HG03097 (cell line): ENCODE measurements around the gene TMPRSS9.
"Not testable (repeated sequence)": the region's sequence is repeated elsewhere in the genome, so short reads cannot be mapped to it uniquely, and the experiment has no call there.

Experiments used
- ATAC-seq: cut with Tn5 transposase; IDR thresholded peaks from one replicate; pipeline ENCODE4 v1.9.1; 2021; ENCODE audit not compliant: unreplicated experiment, low FRiP score

TMPRSS9 gene

DNA sequence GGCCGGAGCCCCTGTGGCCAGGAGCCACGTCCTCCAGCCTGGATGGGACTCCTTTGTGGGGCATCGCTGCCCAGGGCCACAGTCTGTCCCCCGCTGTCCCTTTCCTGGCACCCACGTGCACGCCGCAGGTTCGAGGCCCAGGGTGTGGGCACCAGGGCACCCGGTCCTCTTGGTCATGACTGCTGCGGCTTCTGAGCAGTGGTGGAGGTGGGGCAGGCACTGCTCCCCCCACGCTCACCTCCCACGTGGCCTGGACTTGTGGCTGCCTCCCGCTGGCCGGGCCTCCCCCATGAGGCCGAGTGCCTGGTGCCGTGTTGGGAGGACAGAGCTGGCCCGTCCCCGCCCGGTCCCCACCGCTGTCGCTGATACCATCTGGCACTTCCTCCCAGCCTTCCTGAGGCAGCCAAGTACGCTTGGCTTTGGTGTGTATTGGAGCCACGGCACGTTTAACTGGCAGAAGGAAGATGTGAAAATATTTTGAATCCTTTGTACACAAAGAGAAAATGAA lies 18.8 kb upstream of the TMPRSS9 start:
- ATAC-seq = no peak

DNA sequence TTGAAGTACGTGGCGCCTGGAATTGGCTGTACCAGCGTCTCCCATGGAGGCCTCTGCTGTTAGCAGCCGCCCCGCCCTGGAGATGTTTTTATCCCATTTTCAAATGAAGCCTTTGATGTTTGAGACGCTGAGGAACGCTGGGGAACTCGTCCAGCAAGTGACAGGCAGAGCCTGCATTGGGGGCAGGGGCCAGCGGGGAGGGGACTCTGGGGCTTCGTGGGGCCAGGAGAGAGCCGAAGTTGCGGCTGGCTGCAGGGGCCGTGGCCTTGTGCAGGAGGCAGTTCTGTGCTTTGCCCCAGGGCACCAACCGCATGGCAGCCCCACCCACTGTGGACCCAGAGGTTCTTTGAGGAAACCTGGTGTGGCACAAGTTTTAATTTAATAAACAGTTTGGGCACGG lies 18.1 kb upstream of the TMPRSS9 start:
- no peak for ATAC-seq

DNA sequence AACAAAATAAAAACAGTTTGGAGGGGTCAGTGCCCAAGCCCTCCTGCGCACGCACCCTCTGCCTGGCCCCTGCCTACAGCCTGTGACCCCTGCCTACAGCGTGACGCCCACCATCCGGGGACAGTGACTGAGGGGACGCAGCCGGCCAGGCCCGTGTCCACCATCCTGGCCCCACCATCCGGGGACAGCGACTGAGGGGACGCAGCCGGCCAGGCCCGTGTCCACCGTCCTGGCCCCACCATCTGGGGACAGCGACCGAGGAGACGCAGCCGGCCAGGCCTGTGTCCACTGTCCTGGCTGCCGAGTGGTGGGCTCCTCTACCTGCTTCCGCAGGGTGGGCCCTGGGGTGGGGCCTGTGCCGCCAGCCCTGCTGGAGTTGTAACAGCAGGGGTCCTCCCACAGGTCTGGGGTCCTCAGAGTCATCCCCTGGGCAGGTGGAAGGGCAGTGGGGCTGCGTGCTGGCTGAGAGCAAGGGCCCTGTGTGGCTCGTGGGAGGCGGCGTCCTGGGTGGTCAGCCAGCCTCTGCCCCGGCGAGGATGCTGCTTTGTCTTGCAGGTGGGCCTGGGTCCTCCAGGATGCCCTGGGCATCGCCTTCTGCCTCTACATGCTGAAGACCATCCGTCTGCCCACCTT lies 17.3 kb upstream of the TMPRSS9 start:
- ATAC-seq = no peak

DNA sequence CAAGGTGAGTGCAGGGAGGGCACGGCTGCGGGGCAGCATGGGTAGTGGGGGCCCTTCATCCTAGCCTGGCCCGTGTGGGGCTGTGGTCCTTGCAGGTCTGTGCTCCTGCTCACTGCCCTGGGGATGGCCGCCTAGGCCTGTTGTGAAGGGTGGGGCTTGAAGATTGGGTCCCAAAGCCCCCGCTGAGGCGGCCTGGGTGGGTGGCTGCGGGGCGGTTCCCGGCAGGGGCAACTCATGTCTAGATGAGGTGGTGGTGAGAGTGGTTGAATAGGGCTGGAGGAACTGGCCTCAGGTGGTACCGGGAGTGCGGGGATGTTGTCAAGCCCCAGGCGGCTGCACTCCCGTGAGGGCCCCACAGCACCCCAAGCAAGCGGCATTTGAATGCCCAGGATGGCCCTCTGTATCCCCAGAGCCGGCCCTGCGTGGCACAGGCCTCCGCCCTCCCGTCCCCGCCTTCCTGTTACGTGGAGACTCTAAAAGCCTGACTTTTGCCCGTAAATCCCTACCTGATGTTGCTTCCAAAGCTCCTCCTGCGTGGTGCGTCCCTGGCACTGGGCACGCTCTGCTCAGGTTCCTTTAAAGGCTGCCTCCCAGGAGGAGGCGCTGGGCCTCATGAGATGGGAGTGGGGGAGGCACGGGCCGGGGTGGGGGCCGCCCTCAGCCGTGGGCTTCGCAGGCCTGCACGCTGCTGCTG lies 16.6 kb upstream of the TMPRSS9 start:
- no peak for ATAC-seq

DNA sequence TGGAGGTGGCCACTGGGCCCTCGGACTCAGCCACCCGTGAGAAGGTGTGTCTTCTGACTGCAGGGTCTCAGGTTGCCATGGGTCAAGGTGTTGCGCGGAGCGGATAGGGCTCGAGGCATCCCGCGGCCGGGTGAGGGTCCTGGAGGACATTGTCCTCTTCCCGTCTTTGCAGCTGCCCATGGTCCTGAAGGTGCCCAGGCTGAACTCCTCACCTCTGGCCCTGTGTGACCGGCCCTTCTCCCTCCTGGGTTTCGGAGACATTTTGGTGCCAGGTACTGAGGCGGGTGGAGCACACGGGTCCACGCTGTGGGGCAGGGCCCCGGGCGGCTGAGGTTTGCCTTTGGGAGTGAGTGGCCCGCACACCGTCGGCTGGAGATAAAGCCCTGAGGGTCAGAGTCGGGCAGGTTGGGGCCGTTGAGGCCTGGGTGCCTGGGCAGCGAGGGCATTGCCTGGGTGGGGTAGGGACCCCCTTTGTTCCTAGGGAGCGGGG lies 15.6 kb upstream of the TMPRSS9 start:
- no peak for ATAC-seq

DNA sequence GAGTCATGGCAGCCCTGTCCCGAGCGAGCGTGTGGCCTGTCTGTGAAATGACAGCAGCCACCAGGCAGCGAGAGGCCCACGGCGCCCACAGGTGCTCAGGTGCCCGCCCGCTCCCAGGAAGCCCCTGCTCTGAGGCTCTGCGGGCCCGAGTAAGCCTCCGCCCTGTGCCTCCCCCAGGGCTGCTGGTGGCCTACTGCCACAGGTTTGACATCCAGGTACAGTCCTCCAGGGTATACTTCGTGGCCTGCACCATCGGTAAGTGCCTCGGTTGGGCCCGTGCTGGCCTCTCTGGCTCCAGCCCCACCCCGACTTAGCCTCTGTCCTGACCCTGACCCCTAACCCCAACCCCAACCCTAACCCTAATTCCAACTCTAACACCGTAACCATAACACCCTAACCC lies 15.0 kb upstream of the TMPRSS9 start:
- no peak for ATAC-seq

DNA sequence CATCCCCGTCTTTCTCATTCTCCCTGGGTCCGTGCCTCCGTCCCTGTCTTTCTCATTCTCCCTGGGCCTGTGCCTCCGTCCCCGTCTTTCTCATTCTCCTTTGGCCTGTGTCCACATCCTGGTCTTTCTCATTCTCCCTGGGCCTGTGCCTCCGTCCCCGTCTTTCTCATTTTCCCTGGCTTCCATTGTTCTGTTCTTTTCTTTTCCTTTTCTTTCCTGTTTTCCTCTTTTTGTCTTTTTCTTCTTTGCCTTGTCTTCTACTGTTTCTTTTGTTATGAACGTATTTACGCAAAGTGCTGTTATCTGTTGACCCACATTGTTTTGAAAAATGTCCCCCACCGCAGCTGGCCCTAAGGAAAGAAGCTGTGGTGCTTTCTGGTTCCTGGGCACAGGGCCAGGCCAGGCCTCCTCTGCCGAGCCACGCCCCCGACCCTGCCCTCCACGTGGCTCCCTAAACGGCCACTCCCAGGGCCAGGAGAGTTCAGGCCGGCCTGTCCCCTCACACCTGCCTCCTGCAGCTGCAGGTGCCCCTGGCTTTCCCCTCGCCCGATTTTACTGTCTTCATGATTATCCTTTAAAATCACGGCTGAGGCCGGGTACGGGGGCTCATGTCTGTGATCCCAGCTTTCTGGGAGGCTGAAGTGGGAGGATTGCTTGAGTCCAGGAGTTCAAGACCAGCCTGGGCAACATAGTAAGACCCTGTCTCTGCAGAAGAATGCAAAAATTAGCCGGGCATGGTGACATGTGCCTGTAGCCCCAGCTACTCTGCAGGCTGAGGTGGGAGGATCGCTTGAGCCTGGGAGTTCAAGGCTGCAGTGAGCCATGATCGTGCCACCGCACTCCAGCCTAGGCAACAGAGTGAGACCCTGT lies 14.0 kb upstream of the TMPRSS9 start:
- no peak for ATAC-seq

DNA sequence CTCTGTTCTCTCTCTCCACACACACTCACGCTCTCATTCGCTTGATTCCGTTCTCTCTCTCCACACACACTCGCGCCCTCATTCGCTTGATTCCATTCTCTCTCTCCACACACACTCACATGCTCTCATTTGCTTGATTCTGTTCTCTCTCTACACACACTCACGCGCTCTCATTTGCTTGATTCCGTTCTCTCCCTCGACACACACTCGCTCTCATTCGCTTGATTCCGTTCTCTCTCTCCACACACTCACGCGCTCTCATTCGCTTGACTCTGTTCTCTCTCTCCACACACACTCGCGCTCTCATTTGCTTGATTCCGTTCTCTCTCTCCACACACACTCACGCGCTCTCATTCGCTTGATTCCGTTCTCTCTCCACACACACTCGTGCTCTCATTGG lies 10.2 kb upstream of the TMPRSS9 start:
- ATAC-seq = not testable (repeated sequence)

DNA sequence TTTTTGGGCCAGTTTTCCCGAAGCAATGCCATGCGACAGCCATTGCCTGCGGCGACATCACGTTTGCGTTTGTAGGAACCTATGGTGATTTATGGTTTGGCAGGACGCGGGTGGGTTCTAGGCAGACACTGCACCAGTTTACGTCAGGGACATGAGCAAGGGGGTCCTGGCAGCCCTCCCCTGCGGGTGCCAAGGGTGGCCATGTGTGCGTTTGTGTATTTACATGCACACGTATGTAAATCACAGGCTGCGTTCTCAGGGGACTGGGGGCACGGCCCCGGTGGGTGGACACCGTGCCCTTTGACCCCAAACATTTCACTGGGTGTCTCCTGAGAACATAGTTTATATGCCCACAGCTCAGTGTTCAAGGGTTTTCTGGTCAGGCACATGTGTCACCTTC lies 9.4 kb upstream of the TMPRSS9 start:
- ATAC-seq = no peak

DNA sequence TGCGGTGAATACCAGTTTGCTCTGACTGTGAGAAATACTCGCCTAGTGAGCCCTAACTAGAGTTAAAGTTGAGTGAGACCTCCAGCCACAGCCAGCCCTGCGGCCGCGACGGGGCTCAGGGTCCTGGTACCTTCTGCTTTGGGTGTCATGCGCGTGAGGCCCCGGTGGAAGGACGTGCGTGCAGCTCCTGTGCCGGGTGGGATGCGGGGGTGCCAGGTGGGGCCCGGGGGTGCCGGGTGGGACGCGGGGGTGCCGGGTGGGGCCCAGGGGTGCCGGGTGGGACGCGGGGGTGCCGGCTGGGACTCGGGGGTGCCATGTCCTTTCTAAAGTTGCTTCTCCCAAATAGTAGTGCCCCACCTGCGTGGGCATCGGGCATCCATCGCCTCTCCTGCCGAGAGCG lies 8.5 kb upstream of the TMPRSS9 start:
- ATAC-seq = no peak

DNA sequence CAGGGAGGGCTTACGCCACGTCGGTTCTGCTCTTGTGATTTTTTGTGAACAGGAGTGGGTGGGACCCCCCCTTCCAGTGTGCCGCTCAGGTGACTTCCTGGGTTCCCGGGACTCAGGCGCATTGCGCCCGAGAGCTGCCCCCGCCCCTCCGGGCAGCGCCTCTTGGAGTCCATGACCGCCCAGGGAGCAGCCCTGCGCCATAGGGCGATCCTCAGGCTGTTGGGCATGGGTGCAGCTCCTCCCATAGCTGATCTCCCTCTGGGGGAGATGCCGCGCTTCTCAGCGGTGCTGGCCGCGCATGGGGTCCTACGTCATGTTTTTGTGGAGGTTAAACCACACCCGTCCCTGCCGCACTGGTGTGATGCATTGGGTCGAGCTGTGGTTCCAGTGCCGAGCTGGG lies 7.9 kb upstream of the TMPRSS9 start:
- ATAC-seq = no peak

DNA sequence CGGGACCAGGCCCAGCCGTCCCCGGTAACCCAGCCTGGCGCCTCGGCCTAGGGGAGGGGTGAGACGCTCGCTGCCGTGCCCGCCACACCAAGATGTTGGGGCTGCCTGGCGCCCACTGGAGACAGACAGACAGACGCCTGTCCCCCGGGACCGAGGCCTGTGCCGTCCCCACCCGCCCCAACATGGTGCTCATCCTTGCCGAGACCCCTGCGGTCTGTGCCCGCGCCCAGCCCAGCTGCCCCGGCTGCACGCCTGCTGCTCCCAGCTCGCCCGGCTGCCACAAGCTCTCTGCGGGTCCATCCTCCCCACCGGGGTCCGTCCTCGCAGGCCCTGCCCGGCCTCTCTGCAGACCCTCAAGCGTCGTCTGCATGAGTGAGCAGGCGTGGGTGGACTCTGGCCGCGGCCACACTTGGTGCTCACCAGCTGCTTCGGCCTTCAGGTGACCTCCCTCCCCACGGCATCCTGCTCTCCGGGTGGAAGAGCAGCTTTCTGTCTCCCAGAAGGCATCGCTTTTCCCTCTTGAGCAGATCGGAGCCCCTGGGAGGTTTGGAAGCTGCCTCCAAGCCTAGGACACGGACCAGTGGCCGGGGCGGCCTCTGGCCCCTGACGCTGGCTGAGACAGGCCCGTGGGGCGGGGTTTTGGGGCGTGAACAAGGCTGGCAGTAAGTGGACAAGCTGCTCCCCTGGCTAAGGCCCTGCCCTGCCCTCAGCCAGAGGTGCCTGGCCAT lies 6.7 kb upstream of the TMPRSS9 start:
- no peak for ATAC-seq

DNA sequence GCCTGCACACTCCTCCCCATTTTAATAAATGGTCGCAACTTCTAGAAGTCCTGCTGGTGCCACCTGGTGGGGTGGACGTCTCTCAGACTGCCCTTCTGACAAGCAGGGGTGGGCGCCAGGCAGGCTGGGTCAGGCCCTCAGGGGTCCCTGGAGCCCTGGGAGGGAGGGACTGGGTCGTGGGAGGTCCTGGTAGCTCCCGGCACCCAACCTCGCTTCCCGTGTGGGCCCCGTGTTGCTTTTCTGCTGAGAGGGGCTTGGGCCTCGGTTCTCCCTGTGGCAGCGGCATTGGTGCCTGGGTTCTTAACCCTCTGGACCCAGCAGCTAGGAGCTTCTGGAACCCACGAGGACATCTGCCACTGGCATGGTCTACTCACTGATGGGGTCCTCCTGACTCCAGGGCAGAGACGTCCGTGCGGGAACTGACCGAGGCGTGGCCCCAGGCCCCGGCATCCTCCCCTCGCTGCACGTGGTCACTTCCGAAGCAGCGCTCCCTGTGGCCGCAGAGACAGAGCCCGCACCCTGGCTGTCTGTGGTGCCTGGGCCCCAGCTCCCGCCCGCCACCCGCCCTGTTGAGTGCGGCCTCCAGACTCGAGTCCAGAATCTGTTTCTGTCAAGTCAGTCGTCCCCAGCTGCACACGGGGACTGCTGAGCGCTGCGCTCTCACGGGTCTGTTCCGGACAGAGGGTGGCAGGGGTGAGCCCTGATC lies 6.0 kb upstream of the TMPRSS9 start:
- no peak for ATAC-seq

DNA sequence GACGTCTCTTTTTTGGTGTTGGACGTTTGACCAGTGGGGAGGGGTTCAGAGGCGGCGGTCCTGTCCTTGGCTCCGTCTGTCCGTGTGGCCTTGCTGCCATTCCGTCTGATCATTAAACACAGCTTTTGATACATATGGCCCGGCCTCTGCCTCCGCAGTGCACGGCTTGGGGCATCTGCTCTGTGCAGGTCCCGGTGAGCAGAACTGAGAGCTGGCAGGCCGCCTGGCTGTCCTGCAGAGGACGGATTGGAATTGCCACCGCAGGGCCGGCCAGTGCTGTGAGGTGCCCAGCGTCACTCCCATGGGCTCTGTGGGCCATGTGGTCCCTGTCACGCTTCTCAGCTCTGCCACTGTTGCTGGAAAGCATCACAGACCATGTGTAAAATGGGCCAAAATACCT lies 5.4 kb upstream of the TMPRSS9 start:
- no peak for ATAC-seq

DNA sequence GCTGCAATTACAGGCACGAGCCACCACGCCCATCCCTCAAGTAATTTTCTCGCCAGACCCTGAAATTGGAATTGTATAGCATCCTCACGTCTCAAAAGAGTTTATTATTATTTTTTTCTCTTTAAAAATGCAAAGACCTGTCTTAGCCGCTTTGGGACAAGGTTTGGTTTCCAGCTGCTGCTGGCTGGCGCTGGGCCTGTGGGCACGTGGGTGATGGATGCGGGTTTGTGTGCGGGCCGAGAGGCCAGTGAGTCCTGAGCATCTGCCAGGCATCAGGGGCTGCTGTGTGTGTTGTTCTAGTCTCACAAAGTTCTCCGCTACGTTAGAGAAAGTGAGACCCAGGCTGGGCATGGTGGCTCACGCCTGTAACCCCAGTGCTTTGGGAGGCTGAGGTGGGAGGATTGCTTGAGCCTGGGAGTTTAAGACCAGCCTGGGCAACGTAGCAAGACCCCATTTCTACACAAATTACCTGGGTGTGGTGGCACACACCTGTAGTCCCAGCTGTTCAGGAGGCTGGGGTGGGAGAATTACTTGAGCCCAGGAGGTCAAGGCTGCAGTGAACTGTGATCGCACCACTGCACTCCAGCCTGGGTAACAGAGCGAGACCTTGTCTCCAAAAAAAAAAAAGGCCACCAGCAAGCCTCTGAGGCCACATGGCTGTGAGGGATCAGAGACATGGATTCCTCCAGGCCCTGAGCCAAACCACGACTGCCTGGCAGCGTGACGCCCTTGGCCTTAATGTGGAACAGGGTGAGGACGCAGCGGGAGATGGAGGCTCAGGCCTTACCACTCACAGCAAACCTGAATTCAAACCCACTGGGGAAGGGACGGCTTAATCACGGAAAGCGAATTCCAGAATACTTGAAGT lies 4.7 kb upstream of the TMPRSS9 start:
- no peak for ATAC-seq

DNA sequence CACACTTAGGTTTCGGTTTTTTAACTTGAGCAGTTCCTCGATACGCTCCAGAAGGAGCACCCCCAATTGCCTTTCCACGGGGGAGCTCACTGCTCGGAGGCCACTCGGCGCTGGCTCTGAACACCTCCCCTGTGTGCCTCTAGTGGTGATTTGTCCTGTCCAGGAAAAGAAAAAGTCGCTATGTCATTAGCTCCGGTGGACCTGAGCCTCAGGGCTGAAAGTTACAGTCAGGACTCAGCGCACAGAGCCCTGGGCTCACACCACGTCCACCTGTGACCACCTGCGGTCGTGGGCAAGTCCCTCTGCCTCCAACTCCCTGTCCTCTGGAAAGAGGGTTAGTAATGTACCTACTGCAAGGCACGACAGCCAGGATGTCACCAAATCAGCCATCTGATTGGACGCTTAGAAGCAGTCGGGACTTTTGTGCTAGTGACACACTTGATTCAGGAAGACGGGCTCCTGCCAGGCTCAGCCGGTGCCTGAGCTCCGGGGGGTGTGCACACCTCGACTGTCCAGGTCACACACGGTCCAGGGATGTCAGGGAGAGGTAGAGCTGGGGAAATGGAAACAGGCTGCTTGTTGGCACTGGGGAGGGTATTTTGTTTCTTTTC lies 3.9 kb upstream of the TMPRSS9 start:
- ATAC-seq = no peak

DNA sequence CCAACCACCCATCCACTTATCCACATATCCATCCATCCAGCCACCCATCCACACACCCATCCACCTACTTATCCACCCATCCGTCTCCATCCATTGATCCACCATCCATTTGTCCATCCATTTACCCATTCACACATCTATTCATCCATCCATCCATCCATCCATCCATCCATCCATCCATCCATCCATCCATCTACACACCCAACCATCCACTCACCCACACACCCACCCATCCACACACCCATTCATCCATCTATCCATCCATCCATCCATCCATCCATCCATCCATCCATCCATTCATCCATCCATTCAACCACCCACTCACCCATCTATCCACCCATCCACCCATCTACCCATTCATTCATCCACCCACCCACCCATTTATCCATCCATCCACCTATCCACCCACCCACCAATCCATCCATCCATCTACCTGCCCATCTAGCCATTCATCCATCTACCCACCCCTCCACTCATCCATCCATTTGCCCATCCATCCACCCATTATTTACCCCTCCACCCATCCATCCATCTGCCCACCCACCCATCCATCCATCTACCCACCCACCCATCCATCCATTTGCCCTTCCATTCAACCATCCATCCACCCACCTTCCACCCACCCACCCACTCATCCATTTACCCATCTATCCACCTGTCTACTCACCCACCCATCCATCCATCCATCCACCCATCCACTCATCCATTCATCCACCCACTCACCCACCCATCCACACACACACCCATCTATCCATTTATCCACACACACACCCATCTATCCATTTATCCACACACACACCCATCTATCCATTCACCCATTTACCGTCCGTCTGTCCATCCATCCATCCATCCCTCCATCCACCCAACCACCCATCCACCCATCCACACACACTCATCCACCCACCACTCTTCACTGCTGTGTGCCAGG lies 2.5 kb upstream of the TMPRSS9 start:
- no peak for ATAC-seq
